ENCODE measurements around the gene MTHFD2L. TPM values are rescaled to one million over a fixed set of nuclear protein-coding genes. Genes with fewer than 3 reads are reported as not detected.

Gene MTHFD2L
- total RNA-seq, 1 donor from 2014 or later: 12.4 TPM

DNA sequence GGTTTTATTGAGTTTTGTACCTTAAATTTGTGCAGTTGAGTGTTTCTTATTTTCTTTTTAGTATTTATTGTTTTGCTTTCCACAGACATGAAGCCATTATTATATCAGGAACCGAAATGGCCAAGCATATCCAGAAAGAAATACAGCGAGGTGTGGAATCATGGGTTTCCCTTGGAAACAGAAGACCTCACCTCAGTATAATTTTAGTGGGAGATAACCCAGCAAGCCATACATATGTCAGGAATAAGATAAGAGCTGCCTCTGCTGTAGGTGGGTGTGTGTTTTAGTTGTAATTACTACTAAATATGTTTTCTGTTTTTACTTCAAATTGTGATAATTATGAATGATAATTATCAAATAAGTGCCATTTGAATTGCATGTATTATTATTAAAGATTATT lies 16.5 kb downstream of the MTHFD2L start:
- FAIRE-seq (no peak), DNase-seq (ENCODE audit: low read depth) (no peak)
- H3K27me3 ChIP-seq (ENCODE audit: insufficient read depth, low read length): no peaks in the 10 kb centered on the region
- H3K27ac ChIP-seq (ENCODE audit: low read depth, low read length): no peak overlapping the region
- H2AFZ ChIP-seq (ENCODE audit: low read depth, low read length): no peak overlapping the region
- H3K27me3 Mint-ChIP-seq (ENCODE audit: low read depth, unreplicated experiment): no peaks in the 10 kb centered on the region
- no peaks in the 10 kb centered on the region for H3K9me3 Mint-ChIP-seq (ENCODE audit: unreplicated experiment)
- H3K27ac Mint-ChIP-seq (ENCODE audit: unreplicated experiment): no peak overlapping the region
- H3K9ac ChIP-seq (ENCODE audit: low read length): no peak overlapping the region
- no peak overlapping the region for H3K4me2 ChIP-seq (ENCODE audit: low read length)
- no peaks in the 10 kb centered on the region for H3K4me1 ChIP-seq (ENCODE audit: insufficient read depth, low read length)
- H3K4me3 Mint-ChIP-seq (ENCODE audit: unreplicated experiment): no peak overlapping the region
- H3K36me3 ChIP-seq (ENCODE audit: insufficient read depth, low read length): no peaks in the 10 kb centered on the region
- TF ChIP-seq CTCF (IDR thresholded peaks at IDR 0.05; ENCODE audit: insufficient read depth, low read depth, low read length) (no peak), EZH2 (IDR thresholded peaks at IDR 0.05; ENCODE audit: insufficient read depth, low read length) (no peak)
- no peaks in the 10 kb centered on the region for H3K36me3 Mint-ChIP-seq (ENCODE audit: low read depth, unreplicated experiment)
- H3K4me1 Mint-ChIP-seq (ENCODE audit: low read depth, unreplicated experiment): no peaks in the 10 kb centered on the region
- no peaks in the 10 kb centered on the region for H3K79me2 ChIP-seq (ENCODE audit: insufficient read depth, low read length)
- H3K4me3 ChIP-seq (ENCODE audit: insufficient read depth, low read depth, low read length): no peak overlapping the region
- H4K20me1 ChIP-seq (ENCODE audit: insufficient read depth, low read length): no peaks in the 10 kb centered on the region
- no peaks in the 10 kb centered on the region for H3K9me3 ChIP-seq (ENCODE audit: insufficient read depth, low read depth, low read length)

DNA sequence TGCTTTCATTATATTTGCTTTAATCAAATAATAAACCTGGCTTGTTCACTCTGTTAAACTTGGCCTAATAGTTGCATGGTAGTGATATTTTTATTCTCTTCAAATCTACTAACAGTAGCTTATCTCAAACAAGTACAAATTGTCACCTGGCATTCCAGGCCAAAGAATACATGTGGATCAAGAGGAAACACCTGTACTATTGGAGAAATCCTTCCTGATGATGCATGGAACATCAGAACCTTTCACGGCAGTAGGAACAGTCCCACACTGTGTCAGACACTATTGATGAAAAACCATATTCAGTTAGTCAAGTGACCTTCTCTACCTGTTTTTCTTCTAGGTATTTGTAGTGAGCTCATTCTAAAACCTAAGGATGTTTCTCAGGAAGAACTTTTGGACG lies 17.0 kb downstream of the MTHFD2L start:
- no peak overlapping the region for H2AFZ ChIP-seq (ENCODE audit: low read depth, low read length)
- H3K9me3 ChIP-seq (ENCODE audit: insufficient read depth, low read depth, low read length): no peaks in the 10 kb centered on the region
- H3K27me3 ChIP-seq (ENCODE audit: insufficient read depth, low read length): no peaks in the 10 kb centered on the region
- H3K9me3 Mint-ChIP-seq (ENCODE audit: unreplicated experiment): no peaks in the 10 kb centered on the region
- no peaks in the 10 kb centered on the region for H4K20me1 ChIP-seq (ENCODE audit: insufficient read depth, low read length)
- H3K9ac ChIP-seq (ENCODE audit: low read length): no peak overlapping the region
- no peak overlapping the region for H3K27ac Mint-ChIP-seq (ENCODE audit: unreplicated experiment)
- no peaks in the 10 kb centered on the region for H3K36me3 ChIP-seq (ENCODE audit: insufficient read depth, low read length)
- H3K4me3 Mint-ChIP-seq (ENCODE audit: unreplicated experiment): no peak overlapping the region
- H3K36me3 Mint-ChIP-seq (ENCODE audit: low read depth, unreplicated experiment): no peaks in the 10 kb centered on the region
- H3K27ac ChIP-seq (ENCODE audit: low read depth, low read length): no peak overlapping the region
- no peak for TF ChIP-seq EZH2 (IDR thresholded peaks at IDR 0.05; ENCODE audit: insufficient read depth, low read length)
- no peak for TF ChIP-seq CTCF (IDR thresholded peaks at IDR 0.05; ENCODE audit: insufficient read depth, low read depth, low read length)
- no peak for DNase-seq (ENCODE audit: low read depth)
- no peaks in the 10 kb centered on the region for H3K79me2 ChIP-seq (ENCODE audit: insufficient read depth, low read length)
- no peak for FAIRE-seq
- H3K27me3 Mint-ChIP-seq (ENCODE audit: low read depth, unreplicated experiment): no peaks in the 10 kb centered on the region
- H3K4me2 ChIP-seq (ENCODE audit: low read length): no peak overlapping the region
- no peak overlapping the region for H3K4me3 ChIP-seq (ENCODE audit: insufficient read depth, low read depth, low read length)
- no peaks in the 10 kb centered on the region for H3K4me1 ChIP-seq (ENCODE audit: insufficient read depth, low read length)
- H3K4me1 Mint-ChIP-seq (ENCODE audit: low read depth, unreplicated experiment): no peaks in the 10 kb centered on the region

- Histone ChIP-seq H3K4me2 (ENCODE audit: low read length) (no peak overlapping the region), H3K9ac (ENCODE audit: low read length) (no peak overlapping the region), H3K4me1 (ENCODE audit: insufficient read depth, low read length) (no peaks in the 10 kb centered on the region), H3K4me3 (ENCODE audit: insufficient read depth, low read depth, low read length) (no peak overlapping the region), H2AFZ (ENCODE audit: low read depth, low read length) (no peak overlapping the region), H3K79me2 (ENCODE audit: insufficient read depth, low read length) (no peaks in the 10 kb centered on the region), H3K27me3 (ENCODE audit: insufficient read depth, low read length) (no peaks in the 10 kb centered on the region), H3K27ac (ENCODE audit: low read depth, low read length) (no peak overlapping the region), H4K20me1 (ENCODE audit: insufficient read depth, low read length) (no peaks in the 10 kb centered on the region), H3K36me3 (ENCODE audit: insufficient read depth, low read length) (no peaks in the 10 kb centered on the region), H3K9me3 (ENCODE audit: insufficient read depth, low read depth, low read length) (no peaks in the 10 kb centered on the region)
- no peak for TF ChIP-seq EZH2 (IDR thresholded peaks at IDR 0.05; ENCODE audit: insufficient read depth, low read length)
- TF ChIP-seq CTCF (IDR thresholded peaks at IDR 0.05; ENCODE audit: insufficient read depth, low read depth, low read length): no peak
- Mint-ChIP-seq H3K9me3 (ENCODE audit: unreplicated experiment) (no peaks in the 10 kb centered on the region), H3K36me3 (ENCODE audit: low read depth, unreplicated experiment) (no peaks in the 10 kb centered on the region), H3K4me1 (ENCODE audit: low read depth, unreplicated experiment) (no peaks in the 10 kb centered on the region), H3K4me3 (ENCODE audit: unreplicated experiment) (no peak overlapping the region), H3K27me3 (ENCODE audit: low read depth, unreplicated experiment) (no peaks in the 10 kb centered on the region), H3K27ac (ENCODE audit: unreplicated experiment) (no peak overlapping the region)
- DNase-seq (ENCODE audit: low read depth) (no peak), FAIRE-seq (no peak)
These were observed 17.5 kb downstream of the MTHFD2L start for GRCh38 chr4:74175379-74175778.
